HCT116 (cell line): Measurements from ENCODE around the gene CASK. TPM values are rescaled to one million over a fixed set of nuclear protein-coding genes. Genes with fewer than 3 reads are reported as not detected.

Source experiments
- ATAC-seq: fragments of 200-7000 bp; cut with Tn5 transposase; 2 replicates; pipeline ENCODE4 v1.9.1; 2020; ENCODE audit warnings: mild to moderate bottlenecking, moderate library complexity
- BruUV-seq: library from RNA; stranded (reverse); fragments of 400-500 nt; replicated peaks from 2 replicates; lab custom pipeline; 2021; lab: Mats Ljungman, UMichigan
- CTCF ChIA-PET: fragments of 300-600 bp; sonication (Branson Sonifier 250); formaldehyde crosslinking; loops from one replicate; lab custom pipeline; 2021; ENCODE audit warnings: antibody characterized with exemption; lab: Charles Lee
- POLR2A ChIA-PET: fragments of 300-600, 350-600 bp; sonication (Branson Sonifier 250); formaldehyde crosslinking; loops from one replicate; lab custom pipeline; 2021; ENCODE audit warnings: antibody characterized with exemption; lab: Charles Lee
- RAD21 ChIA-PET, 2 experiments: fragments of 300-600 bp; sonication (Branson Sonifier 250); formaldehyde crosslinking; loops; one replicate each; lab custom pipeline; 2023; ENCODE audit warnings: low total read pairs in 2 of 2; ENCODE audit not compliant: uncharacterized antibody in 2 of 2, unreplicated experiment in 2 of 2, low non-redundant PET in 1 of 2; lab: Charles Lee
- DNase-seq: peaks from one replicate; pipeline ENCODE4 v3.0.0-alpha.2; 2010; ENCODE audit warnings: low read depth, low spot score
- H2AFZ ChIP-seq: fragments of 200-600 bp; shearing (Covaris generic), sonication (generic); 2 replicates; pipeline ENCODE4 v1.6.1; 2017; ENCODE audit warnings: low read depth, mixed run types, mixed read lengths, antibody characterized with exemption, low read length; ENCODE audit not compliant: poor library complexity, severe bottlenecking
- H3K27ac ChIP-seq: 2 replicates; pipeline ENCODE4 v1.5.1; 2012; ENCODE audit warnings: low read depth, low read length
- H3K27me3 ChIP-seq: fragments of 200-600 bp; sonication (generic); 2 replicates; pipeline ENCODE4 v1.6.1; 2016; ENCODE audit warnings: mixed run types, low read length, mixed read lengths; ENCODE audit not compliant: insufficient read depth
- H3K36me3 ChIP-seq, 2 experiments: fragments of 200-500 bp in 1 of 2; fragments of 200-600 bp in 1 of 2; sonication (Bioruptor generic) in 1 of 2; sonication (generic) in 1 of 2; 2 replicates each; pipeline versions ENCODE4 v1.5.1 to v1.6.1; 2014 to 2016; ENCODE audit warnings: low read length in 2 of 2, inconsistent platforms in 1 of 2, mixed read lengths in 1 of 2, mixed run types in 1 of 2; ENCODE audit not compliant: insufficient read depth in 2 of 2, control insufficient read depth in 1 of 2
- H3K4me1 ChIP-seq, 2 experiments: fragments of 200-600 bp in 1 of 2; sonication (generic) in 1 of 2; 2 replicates each; pipeline versions ENCODE4 v1.5.1 to v1.6.1; 2012 to 2017; ENCODE audit warnings: low read length in 2 of 2, inconsistent platforms in 1 of 2, mild to moderate bottlenecking in 1 of 2, mixed read lengths in 1 of 2, mixed run types in 1 of 2, moderate library complexity in 1 of 2; ENCODE audit not compliant: insufficient read depth in 2 of 2, control insufficient read depth in 1 of 2
- H3K4me2 ChIP-seq: fragments of 200-600 bp; sonication (generic); 2 replicates; pipeline ENCODE4 v1.6.1; 2017; ENCODE audit warnings: mixed run types, low read length, mixed read lengths
- H3K4me3 ChIP-seq, 2 experiments: fragments of 200-600 bp in 1 of 2; sonication (generic) in 1 of 2; replicated peaks in 1 of 2; 2 replicates each; pipeline ENCODE4 v1.5.1; 2011 to 2016; ENCODE audit warnings: low read length in 2 of 2, control low read depth in 1 of 2, low read depth in 1 of 2, mild to moderate bottlenecking in 1 of 2, mixed read lengths in 1 of 2, mixed run types in 1 of 2
- H3K79me2 ChIP-seq: fragments of 200-600 bp; sonication (generic); 2 replicates; pipeline ENCODE4 v1.6.1; 2017; ENCODE audit warnings: mild to moderate bottlenecking, mixed run types, low read length, moderate library complexity, mixed read lengths; ENCODE audit not compliant: insufficient read depth
- H3K9ac ChIP-seq: fragments of 200-600 bp; sonication (generic); 2 replicates; pipeline ENCODE4 v1.6.1; 2016; ENCODE audit warnings: low read length, mixed read lengths
- H3K9me2 ChIP-seq: fragments of 200-600 bp; sonication (generic), shearing (Covaris generic); 2 replicates; pipeline ENCODE4 v1.6.1; 2017; ENCODE audit warnings: mixed run types, mild to moderate bottlenecking, moderate library complexity; ENCODE audit not compliant: insufficient read depth
- H3K9me3 ChIP-seq, 2 experiments: fragments of 200-500 bp in 1 of 2; fragments of 200-600 bp in 1 of 2; sonication (Bioruptor generic) in 1 of 2; sonication (generic) in 1 of 2; 2 replicates each; pipeline ENCODE4 v1.6.1; 2014 to 2017; ENCODE audit warnings: low read length in 2 of 2, mixed read lengths in 2 of 2, inconsistent platforms in 1 of 2, low read depth in 1 of 2, mild to moderate bottlenecking in 1 of 2, mixed run types in 1 of 2, moderate library complexity in 1 of 2; ENCODE audit not compliant: control insufficient read depth in 1 of 2, insufficient read depth in 1 of 2
- H4K20me1 ChIP-seq: fragments of 200-600 bp; sonication (generic), shearing (Covaris generic); 2 replicates; pipeline ENCODE4 v1.6.1; 2017; ENCODE audit warnings: mixed run types, mild to moderate bottlenecking, moderate library complexity; ENCODE audit not compliant: insufficient read depth
- ATF3 ChIP-seq: IDR thresholded peaks from 2 replicates; pipeline ENCODE4 v1.6.1; 2012
- EZH2phosphoT487 ChIP-seq: fragments of 200-600 bp; IDR thresholded peaks from 2 replicates; pipeline ENCODE4 v1.6.1; 2018; ENCODE audit warnings: antibody characterized with exemption, borderline replicate concordance
- MAX ChIP-seq: IDR thresholded peaks from 2 replicates; pipeline ENCODE4 v1.6.1; 2012
- POLR2AphosphoS5 ChIP-seq: IDR thresholded peaks from 2 replicates; pipeline ENCODE4 v1.6.1; 2011; ENCODE audit warnings: mild to moderate bottlenecking, low read depth, low read length, moderate library complexity
- RAD21 ChIP-seq: IDR thresholded peaks from 2 replicates; pipeline ENCODE4 v1.6.1; 2012; ENCODE audit warnings: low read depth, mild to moderate bottlenecking
- REST ChIP-seq: IDR thresholded peaks from 2 replicates; pipeline ENCODE4 v1.6.1; 2012; ENCODE audit warnings: low read depth
- SP1 ChIP-seq: IDR thresholded peaks from 2 replicates; pipeline ENCODE4 v1.6.1; 2012; ENCODE audit warnings: low read depth
- intact Hi-C: fragments of 100-400 bp; cut with micrococcal nuclease; formaldehyde crosslinking; loops from 2 replicates; pipeline ENCODE4 v1.10.0; 2022
- total RNA-seq: library from RNA; stranded (reverse); gene quantifications from one replicate; pipeline ENCODE4 v1.2.1, GENCODE V29; 2021; ENCODE audit not compliant: unreplicated experiment

CASK gene
- total RNA-seq, 1 experiment from 2014 or later, result 39.0 TPM

- no peak for TF ChIP-seq REST
Measured at GRCh38 chrX:41599507-41599906, 323.8 kb downstream of the CASK start (continued).

- intact Hi-C loops, result no loop called here
- no peak for TF ChIP-seq RAD21
- TF ChIP-seq EZH2phosphoT487, result no peak
- TF ChIP-seq POLR2AphosphoS5, result no peak
- no peak for TF ChIP-seq MAX
- TF ChIP-seq ATF3, result no peak
- no peak for TF ChIP-seq SP1
- H2AFZ ChIP-seq, result no peak overlapping the region
- H3K9me2 ChIP-seq, result no peaks in the 10 kb centered on the region
- no peaks in the 10 kb centered on the region for H3K79me2 ChIP-seq
- no peak overlapping the region for H3K4me2 ChIP-seq
- ChIA-PET POLR2A (no interaction called here), CTCF (no interaction called here), RAD21 (no interaction called here)
- DNase-seq (no peak), ATAC-seq (no peak)
- H3K27me3 ChIP-seq, result no peaks in the 10 kb centered on the region
- H3K4me3 ChIP-seq, result no peak overlapping the region
- H3K36me3 ChIP-seq, result no peaks in the 10 kb centered on the region
- H3K27ac ChIP-seq, result no peak overlapping the region
- no peaks in the 10 kb centered on the region for H3K9me3 ChIP-seq
- no peaks in the 10 kb centered on the region for H4K20me1 ChIP-seq
- H3K4me1 ChIP-seq, result no peaks in the 10 kb centered on the region
- no peak overlapping the region for H3K9ac ChIP-seq
- no TSS peak for BruUV-seq
Measured at GRCh38 chrX:41596596-41596995, 326.8 kb downstream of the CASK start.
